Endometrial microvascular endothelial cells (primary cell): ENCODE data around the gene RNF150. TPM values are rescaled to one million over a fixed set of nuclear protein-coding genes. Genes with fewer than 3 reads are reported as not detected.

Source experiments
- in situ Hi-C: cut with HindIII; loops from 2 replicates; pipeline ENCODE4 v1.10.0; 2017; ENCODE audit warnings: low sequenced_read_pairs, low pct_unique_long_range_greater_than_20kb; ENCODE audit errors: inconsistent ontology term
- total RNA-seq: library from RNA; depleted of rRNA; stranded (reverse); fragments of >200 nt; gene quantifications from one replicate; pipeline ENCODE4 v1.2.3, GENCODE V29; 2015; ENCODE audit errors: inconsistent ontology term

Gene RNF150
- total RNA-seq, 1 donor from 2014 or later = 0.09 TPM

GRCh38 chr4:140893939-140894338, 239.3 kb downstream of the RNF150 start:
- in situ Hi-C loops = loop anchor here (25.0 kb wide), 1 partner anchor 532 kb away; the partner anchor contains the start of gene SCOC

GRCh38 chr4:140888054-140888453, 245.2 kb downstream of the RNF150 start:
- in situ Hi-C loops = loop anchor here (25.0 kb wide), 1 partner anchor 526 kb away; the partner anchor contains the start of gene SCOC

GRCh38 chr4:140887467-140887866, 245.8 kb downstream of the RNF150 start:
- in situ Hi-C loops = loop anchor here (25.0 kb wide), 1 partner anchor 525 kb away; the partner anchor contains the start of gene SCOC

GRCh38 chr4:140884431-140885058, 248.7 kb downstream of the RNF150 start:
- in situ Hi-C loops = loop anchor here (25.0 kb wide), 1 partner anchor 522 kb away; the partner anchor contains the start of gene SCOC

GRCh38 chr4:140877781-140878180, 255.5 kb downstream of the RNF150 start:
- in situ Hi-C loops = loop anchor here (25.0 kb wide), 1 partner anchor 515 kb away; the partner anchor contains the start of gene SCOC

- in situ Hi-C loops = loop anchor here (25.0 kb wide), 1 partner anchor 514 kb away; the partner anchor contains the start of gene SCOC
These were observed 256.5 kb downstream of the RNF150 start for GRCh38 chr4:140876615-140877364.

GRCh38 chr4:140875746-140876452, 257.4 kb downstream of the RNF150 start:
- in situ Hi-C loops = loop anchor here (25.0 kb wide), 1 partner anchor 514 kb away; the partner anchor contains the start of gene SCOC

- in situ Hi-C loops = no loop called here
These were observed 259.2 kb downstream of the RNF150 start for GRCh38 chr4:140874056-140874455.

GRCh38 chr4:140871368-140871767, 261.9 kb downstream of the RNF150 start:
- in situ Hi-C loops = no loop called here

GRCh38 chr4:140870427-140870826, 262.8 kb downstream of the RNF150 start:
- in situ Hi-C loops = no loop called here

- in situ Hi-C loops = no loop called here
These were observed 263.8 kb downstream of the RNF150 start for GRCh38 chr4:140869446-140869845.

GRCh38 chr4:140867356-140867755, 265.9 kb downstream of the RNF150 start:
- in situ Hi-C loops = no loop called here

GRCh38 chr4:140866492-140867005, 266.7 kb downstream of the RNF150 start:
- in situ Hi-C loops = no loop called here

- in situ Hi-C loops = no loop called here
These were observed 267.7 kb downstream of the RNF150 start for GRCh38 chr4:140865253-140866217.

- in situ Hi-C loops = no loop called here
These were observed 270.1 kb downstream of the RNF150 start for GRCh38 chr4:140863197-140863596.

GRCh38 chr4:140862177-140862442, 271.2 kb downstream of the RNF150 start:
- in situ Hi-C loops = no loop called here

GRCh38 chr4:140861359-140862176, 271.7 kb downstream of the RNF150 start:
- in situ Hi-C loops = no loop called here
